Retina (tissue), 1 donor: ENCODE measurements around the gene ADGRB2.

Experiments used
- DNase-seq: peaks from one replicate; pipeline ENCODE4 v3.0.0-alpha.2; 2016

ADGRB2 gene

GRCh38 chr1:31761883-31762282 is 2.3 kb downstream of the ADGRB2 start:
- DNase-seq = no peak

- DNase-seq = peak; percentile 84
Observed at GRCh38 chr1:31760471-31761470, 3.4 kb downstream of the ADGRB2 start.

GRCh38 chr1:31759298-31760023 is 4.7 kb downstream of the ADGRB2 start:
- peak; percentile 56 for DNase-seq

GRCh38 chr1:31758823-31759222 is 5.3 kb downstream of the ADGRB2 start:
- peak; percentile 66 for DNase-seq

- no peak for DNase-seq
Observed at GRCh38 chr1:31757989-31758388, 6.2 kb downstream of the ADGRB2 start.

- DNase-seq = no peak
Observed at GRCh38 chr1:31757204-31757679, 6.9 kb downstream of the ADGRB2 start.

GRCh38 chr1:31756578-31756977 is 7.6 kb downstream of the ADGRB2 start:
- DNase-seq = no peak

GRCh38 chr1:31755850-31756492 is 8.2 kb downstream of the ADGRB2 start:
- DNase-seq = no peak

GRCh38 chr1:31755197-31755611 is 8.9 kb downstream of the ADGRB2 start:
- no peak for DNase-seq

- no peak for DNase-seq
Observed at GRCh38 chr1:31754397-31754796, 9.7 kb downstream of the ADGRB2 start.

- no peak for DNase-seq
Observed at GRCh38 chr1:31753707-31754349, 10.3 kb downstream of the ADGRB2 start.

GRCh38 chr1:31752952-31753475 is 11.1 kb downstream of the ADGRB2 start:
- DNase-seq = no peak

- no peak for DNase-seq
Observed at GRCh38 chr1:31752258-31752657, 11.9 kb downstream of the ADGRB2 start.

- DNase-seq = no peak
Observed at GRCh38 chr1:31751822-31752241, 12.3 kb downstream of the ADGRB2 start.

- DNase-seq = no peak
Observed at GRCh38 chr1:31750858-31751510, 13.2 kb downstream of the ADGRB2 start.

- DNase-seq = no peak
Observed at GRCh38 chr1:31749785-31750735, 14.1 kb downstream of the ADGRB2 start.

GRCh38 chr1:31748365-31748764 is 15.8 kb downstream of the ADGRB2 start:
- DNase-seq = no peak

GRCh38 chr1:31747304-31747703 is 16.8 kb downstream of the ADGRB2 start:
- no peak for DNase-seq

- no peak for DNase-seq
Observed at GRCh38 chr1:31746687-31747086, 17.5 kb downstream of the ADGRB2 start.

GRCh38 chr1:31745946-31746670 is 18.0 kb downstream of the ADGRB2 start:
- no peak for DNase-seq
